Amniotic epithelial cell (primary cell): ENCODE measurements around the gene IGFLR1.
A peak's percentile ranks its signal among the peaks of the same experiment; 100 is the strongest.
"Not testable (repeated sequence)": the region's sequence is repeated elsewhere in the genome, so short reads cannot be mapped to it uniquely, and the experiment has no call there.

Experiments
- DNase-seq: peaks from one replicate; pipeline ENCODE4 v3.0.0-alpha.2; 2010; ENCODE audit warnings: low read depth

IGFLR1 gene

GRCh38 chr19:35704218-35704617, 38.0 kb downstream of the IGFLR1 start, which contains the start of gene ZBTB32:
Gene ZBTB32, plus strand, starts transcription at chr19:35704558. Its CDS starts 10,069 bp downstream, at chr19:35714627.
- peak; percentile 65 for DNase-seq

- DNase-seq: no peak
These were observed 38.9 kb downstream of the IGFLR1 start for GRCh38 chr19:35703343-35703742.

GRCh38 chr19:35702223-35703012, 39.8 kb downstream of the IGFLR1 start:
- DNase-seq: peak; percentile 97

- no peak for DNase-seq
These were observed 45.4 kb downstream of the IGFLR1 start for GRCh38 chr19:35696835-35697234.

- no peak for DNase-seq
These were observed 46.3 kb downstream of the IGFLR1 start for GRCh38 chr19:35695895-35696422.

- peak; percentile 79 for DNase-seq
These were observed 48.2 kb downstream of the IGFLR1 start for GRCh38 chr19:35693835-35694599.

- no peak for DNase-seq
These were observed 48.8 kb downstream of the IGFLR1 start for GRCh38 chr19:35693422-35693821.

GRCh38 chr19:35692010-35692409, 50.2 kb downstream of the IGFLR1 start:
- DNase-seq: no peak

- not testable (repeated sequence) for DNase-seq
These were observed 51.1 kb downstream of the IGFLR1 start for GRCh38 chr19:35691106-35691505.

- no peak for DNase-seq
These were observed 52.4 kb downstream of the IGFLR1 start for GRCh38 chr19:35689836-35690235.
